Right lobe of liver (tissue), 6 donors: ENCODE results near the gene ATP6V1G1. TPM values are rescaled to one million over a fixed set of nuclear protein-coding genes. Genes with fewer than 3 reads are reported as not detected.

Source experiments
- ATAC-seq, 4 donors: fragments of 200-7000 bp; cut with Tn5 transposase; one replicate each; pipeline ENCODE4 v1.9.1; 2020; ENCODE audit warnings: mild to moderate bottlenecking in 4 of 4, moderate library complexity in 4 of 4
- DNase-seq, 3 donors: peaks; one replicate each; pipeline ENCODE4 v3.0.0-alpha.2; 2020
- H3K27ac ChIP-seq, 3 donors: fragments of 200-600 bp; one replicate each; pipeline ENCODE4 v1.8.0; 2022
- H3K27me3 ChIP-seq, 2 donors: fragments of 200-600 bp; one replicate each; pipeline ENCODE4 v1.8.0; 2022
- H3K36me3 ChIP-seq, 4 donors: fragments of 200-600 bp; sonication (generic) in 1 of 4; one replicate each; pipeline versions ENCODE4 v1.5.1 to v1.8.0; 2017 to 2022; ENCODE audit warnings: control low read depth in 1 of 4
- H3K4me1 ChIP-seq, 4 donors: fragments of 200-600 bp; sonication (generic) in 1 of 4; one replicate each; pipeline versions ENCODE4 v1.5.1 to v1.8.0; 2017 to 2022; ENCODE audit warnings: control low read depth in 1 of 4
- H3K4me3 ChIP-seq, 3 donors: fragments of 200-600 bp; one replicate each; pipeline ENCODE4 v1.8.0; 2022
- H3K9me3 ChIP-seq, 4 donors: fragments of 200-600 bp; sonication (generic) in 1 of 4; one replicate each; pipeline versions ENCODE4 v1.5.1 to v1.8.0; 2017 to 2022; ENCODE audit warnings: control low read depth in 1 of 4
- POLR2A ChIP-seq: fragments of 450-650 bp; IDR thresholded peaks from one replicate; pipeline ENCODE4 v1.6.1; 2017; ENCODE audit warnings: antibody characterized with exemption, mild to moderate bottlenecking
- WGBS: methylation state at CpG from one replicate; pipeline ENCODE4 v1.1.6; 2018; ENCODE audit warnings: low coverage, low lambda C conversion rate; ENCODE audit not compliant: insufficient coverage; ENCODE audit errors: missing lambda C conversion rate; 5-methylcytosine and 5-hydroxymethylcytosine counted together
- intact Hi-C, 2 donors: fragments of 100-400 bp; cut with DNase I; formaldehyde crosslinking; loops; one replicate each; pipeline versions ENCODE4 v1.11.2 to v1.14.1; 2022
- total RNA-seq, 6 experiments: library from RNA; depleted of rRNA in 2 of 6; stranded (reverse); fragments of >200 nt in 2 of 6; fragmentation: NEBNext Ultra II Directional in 3 of 6; extraction: Animal tissue kit (Norgen Biotek cat#: 25700) in 3 of 6; gene quantifications; one replicate each; pipeline versions ENCODE4 v1.1.0 to v1.2.4, GENCODE V29; 2016 to 2023
- TF ChIP-seq, protein P1 (sequence below), 4 donors: fragments of 200-600 bp in 3 of 4; fragments of 450-650 bp in 1 of 4; IDR thresholded peaks; one replicate each; pipeline versions ENCODE4 v1.5.1 to v1.8.0; 2016 to 2022; ENCODE audit warnings: antibody characterized with exemption in 4 of 4, mild to moderate bottlenecking in 2 of 4
- donor health status: DM: no; HTN: yes; CAD: no.
- donor health status: DM: no; HTN: no; CAD: no.
- donor health status: DM: no; HTN: no; CAD: no.
- donor health status: DM: no; HTN: yes; CAD: no.
- donor health status: DM: no; HTN: yes; CAD: no.

ATP6V1G1 gene
- total RNA-seq, 6 experiments from 2014 or later = 31.0 to 155 (median 49.1) TPM

DNA sequence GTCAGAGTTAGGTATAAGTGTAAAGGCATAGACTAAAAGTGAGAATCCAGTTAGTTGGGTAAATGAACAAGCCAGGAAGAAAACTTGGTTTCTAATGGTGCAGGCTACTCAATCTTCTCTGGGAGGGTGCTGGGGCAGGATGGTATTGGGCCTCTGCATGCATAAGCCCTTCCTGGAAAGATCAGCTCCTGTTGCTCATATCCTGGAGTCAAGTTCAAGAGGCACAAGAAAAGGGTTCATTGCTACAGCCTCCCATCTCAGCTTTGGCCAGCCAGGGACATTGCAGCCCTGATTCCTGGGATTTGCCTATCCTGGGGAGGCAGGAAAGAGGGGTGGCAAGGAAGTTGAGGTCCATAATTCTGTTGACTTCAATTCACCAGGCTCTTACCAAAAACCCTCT lies 40.7 kb upstream of the ATP6V1G1 start:
- intact Hi-C loops = no loop called here
- Histone ChIP-seq H3K4me3 (no peak overlapping the region), H3K36me3 (no peaks in the 10 kb centered on the region), H3K4me1 (no peaks in the 10 kb centered on the region), H3K27me3 (no peaks in the 10 kb centered on the region), H3K9me3 (no peaks in the 10 kb centered on the region), H3K27ac (no peak overlapping the region)
- DNase-seq (no peak), ATAC-seq (no peak)
- TF ChIP-seq, protein P1, sequence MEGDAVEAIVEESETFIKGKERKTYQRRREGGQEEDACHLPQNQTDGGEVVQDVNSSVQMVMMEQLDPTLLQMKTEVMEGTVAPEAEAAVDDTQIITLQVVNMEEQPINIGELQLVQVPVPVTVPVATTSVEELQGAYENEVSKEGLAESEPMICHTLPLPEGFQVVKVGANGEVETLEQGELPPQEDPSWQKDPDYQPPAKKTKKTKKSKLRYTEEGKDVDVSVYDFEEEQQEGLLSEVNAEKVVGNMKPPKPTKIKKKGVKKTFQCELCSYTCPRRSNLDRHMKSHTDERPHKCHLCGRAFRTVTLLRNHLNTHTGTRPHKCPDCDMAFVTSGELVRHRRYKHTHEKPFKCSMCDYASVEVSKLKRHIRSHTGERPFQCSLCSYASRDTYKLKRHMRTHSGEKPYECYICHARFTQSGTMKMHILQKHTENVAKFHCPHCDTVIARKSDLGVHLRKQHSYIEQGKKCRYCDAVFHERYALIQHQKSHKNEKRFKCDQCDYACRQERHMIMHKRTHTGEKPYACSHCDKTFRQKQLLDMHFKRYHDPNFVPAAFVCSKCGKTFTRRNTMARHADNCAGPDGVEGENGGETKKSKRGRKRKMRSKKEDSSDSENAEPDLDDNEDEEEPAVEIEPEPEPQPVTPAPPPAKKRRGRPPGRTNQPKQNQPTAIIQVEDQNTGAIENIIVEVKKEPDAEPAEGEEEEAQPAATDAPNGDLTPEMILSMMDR (IDR thresholded peaks at IDR 0.05) = no peak
- no peak for TF ChIP-seq POLR2A

DNA sequence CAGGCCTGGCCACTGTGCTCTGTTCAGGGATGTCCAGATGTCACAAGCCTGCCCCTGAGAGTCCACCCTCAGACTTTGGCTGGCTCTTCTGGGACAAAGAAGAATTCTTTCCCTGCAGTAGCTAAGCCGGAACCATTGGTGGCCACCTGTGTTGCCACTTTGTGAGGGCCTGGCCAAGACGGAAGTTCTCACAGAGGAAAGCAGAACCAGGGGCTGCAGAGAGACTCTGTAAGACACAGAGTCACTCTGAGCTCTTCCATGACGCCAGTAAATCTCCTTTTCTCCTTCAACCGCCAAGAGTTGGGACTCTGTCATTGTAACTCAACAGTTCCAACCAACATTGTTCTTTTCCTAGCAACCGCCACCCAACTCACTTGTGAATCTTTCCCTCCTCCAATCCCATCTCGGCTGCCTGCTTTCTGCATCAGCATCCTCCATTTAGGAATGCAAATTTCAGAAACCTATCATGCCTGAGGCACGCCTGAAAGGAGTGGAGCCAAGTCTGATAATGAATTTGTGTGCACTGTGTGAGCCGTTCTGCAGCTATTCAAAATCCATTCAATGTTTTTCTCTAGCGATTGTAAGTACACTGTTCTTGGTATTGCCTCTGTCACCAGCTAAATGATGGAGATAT lies 37.8 kb upstream of the ATP6V1G1 start:
- H3K4me1 ChIP-seq = no peaks in the 10 kb centered on the region
- no peak for DNase-seq
- ATAC-seq = peak in 1 of 4 donors; percentile 23
- 61% methylated on average over 6 of the region's 9 CpGs for WGBS
- no peak for TF ChIP-seq POLR2A
- TF ChIP-seq, protein P1 (IDR thresholded peaks at IDR 0.05) = no peak
- no peaks in the 10 kb centered on the region for H3K36me3 ChIP-seq
- no peak overlapping the region for H3K27ac ChIP-seq
- no peak overlapping the region for H3K4me3 ChIP-seq
- H3K9me3 ChIP-seq = no peaks in the 10 kb centered on the region
- no peaks in the 10 kb centered on the region for H3K27me3 ChIP-seq
- intact Hi-C loops = no loop called here

DNA sequence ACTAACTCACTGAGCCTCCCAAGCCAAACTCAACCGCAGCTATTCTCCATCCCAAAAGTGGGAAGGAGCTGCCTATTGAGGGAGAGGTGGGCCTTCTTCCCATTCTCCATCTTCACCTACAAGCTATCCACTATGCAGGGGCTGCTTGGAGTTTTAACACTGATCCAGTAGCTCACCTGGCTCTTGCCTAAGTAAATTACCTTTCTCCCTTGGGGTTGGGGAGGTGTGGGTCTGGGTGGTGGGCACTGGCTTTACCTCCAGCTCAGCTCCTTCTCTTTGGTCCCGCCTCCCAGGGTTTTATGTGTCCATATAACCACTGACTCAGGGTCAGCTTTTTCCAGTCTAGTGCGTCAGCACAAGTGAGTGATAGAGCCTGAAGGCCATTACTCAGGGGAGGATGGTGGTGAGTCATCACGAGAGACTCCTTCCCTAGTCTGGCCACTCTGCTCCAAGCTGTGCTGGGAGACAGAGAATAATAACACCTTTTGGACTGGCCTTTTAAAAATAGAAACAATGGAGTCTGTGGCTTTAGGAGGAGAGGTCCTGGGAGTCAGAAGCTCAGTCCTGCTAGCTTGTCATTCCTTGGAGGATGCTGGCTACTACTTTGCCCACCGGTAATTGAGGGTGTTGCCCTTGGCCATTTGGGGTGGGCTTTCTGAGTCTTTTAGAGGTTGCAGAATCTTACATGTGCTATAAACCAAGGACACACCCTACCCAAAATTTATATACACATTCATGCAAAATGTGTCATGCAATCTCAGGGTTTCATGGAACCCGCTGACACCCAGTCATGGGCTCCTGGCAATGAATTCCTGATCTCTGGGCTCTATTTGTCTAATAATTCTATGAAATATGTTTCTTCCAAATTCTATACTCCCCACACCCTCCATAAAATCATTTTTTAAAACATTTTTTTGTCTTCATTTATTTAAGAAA lies 35.6 kb upstream of the ATP6V1G1 start:
- no peak for TF ChIP-seq POLR2A
- TF ChIP-seq, protein P1 (IDR thresholded peaks at IDR 0.05) = no peak
- Histone ChIP-seq H3K4me3 (no peak overlapping the region), H3K4me1 (no peaks in the 10 kb centered on the region), H3K27me3 (no peaks in the 10 kb centered on the region), H3K36me3 (no peaks in the 10 kb centered on the region), H3K27ac (no peak overlapping the region), H3K9me3 (no peaks in the 10 kb centered on the region)
- intact Hi-C loops = no loop called here
- no peak for DNase-seq
- WGBS = 64% methylated on average over 6 of the region's 6 CpGs
- peak; percentile 21 to 87 (median 42) for ATAC-seq

DNA sequence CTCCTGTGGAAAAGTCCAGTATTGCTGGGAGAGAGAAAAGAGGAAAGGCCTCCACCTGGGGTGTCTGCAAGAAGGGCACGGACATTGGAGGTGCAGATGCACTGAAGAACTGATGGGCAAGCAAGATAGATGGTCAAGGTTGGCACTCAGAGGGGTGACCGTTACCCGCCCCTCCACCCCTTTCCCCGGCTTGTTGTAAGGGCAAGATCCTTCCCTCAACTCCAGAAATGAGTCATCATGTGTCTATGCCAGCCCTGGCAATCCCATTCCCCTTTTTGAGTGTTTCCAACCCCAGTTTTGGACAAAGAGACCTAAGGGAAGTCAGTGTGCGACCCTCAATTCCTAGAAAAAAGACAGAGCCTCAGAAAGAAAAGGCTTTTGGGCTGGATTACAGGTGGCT lies 34.9 kb upstream of the ATP6V1G1 start:
- 61% methylated on average over 2 of the region's 5 CpGs for WGBS
- no peaks in the 10 kb centered on the region for H3K4me1 ChIP-seq
- H3K27me3 ChIP-seq = no peaks in the 10 kb centered on the region
- no peak overlapping the region for H3K4me3 ChIP-seq
- no peak overlapping the region for H3K27ac ChIP-seq
- no peaks in the 10 kb centered on the region for H3K36me3 ChIP-seq
- intact Hi-C loops = no loop called here
- ATAC-seq (no peak), DNase-seq (no peak)
- H3K9me3 ChIP-seq = no peaks in the 10 kb centered on the region
- no peak for TF ChIP-seq POLR2A
- TF ChIP-seq, protein P1 (IDR thresholded peaks at IDR 0.05) = no peak
